NCI-H2227 (cell line): ENCODE data around the gene TRAPPC6A.
"Not testable (repeated sequence)": the region's sequence is repeated elsewhere in the genome, so short reads cannot be mapped to it uniquely, and the experiment has no call there.

Source experiments
- DNase-seq: peaks from one replicate; lab custom pipeline; 2025; ENCODE audit not compliant: unreplicated experiment; lab: John Stamatoyannopoulos, UW

The TRAPPC6A gene

DNA sequence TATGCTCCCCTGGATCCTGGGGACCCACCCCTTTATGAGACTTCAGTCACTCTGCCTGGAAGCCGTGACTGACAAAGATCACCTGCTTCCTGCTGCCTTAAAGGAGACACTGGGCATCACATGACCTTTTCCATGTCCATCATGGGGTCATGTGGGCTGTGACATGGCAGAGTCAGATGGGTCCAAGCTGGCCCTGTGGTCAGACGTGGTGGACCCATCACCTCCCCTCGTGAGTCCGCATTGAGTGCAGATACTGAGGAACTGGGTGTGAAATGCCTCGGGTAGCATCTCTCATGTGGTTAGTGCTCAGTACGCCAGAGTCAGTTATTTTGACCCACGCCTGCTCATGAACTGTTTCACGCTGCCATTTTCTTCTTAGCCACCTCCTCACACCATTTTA is 44.4 kb downstream of the TRAPPC6A start:
- no peak for DNase-seq

DNA sequence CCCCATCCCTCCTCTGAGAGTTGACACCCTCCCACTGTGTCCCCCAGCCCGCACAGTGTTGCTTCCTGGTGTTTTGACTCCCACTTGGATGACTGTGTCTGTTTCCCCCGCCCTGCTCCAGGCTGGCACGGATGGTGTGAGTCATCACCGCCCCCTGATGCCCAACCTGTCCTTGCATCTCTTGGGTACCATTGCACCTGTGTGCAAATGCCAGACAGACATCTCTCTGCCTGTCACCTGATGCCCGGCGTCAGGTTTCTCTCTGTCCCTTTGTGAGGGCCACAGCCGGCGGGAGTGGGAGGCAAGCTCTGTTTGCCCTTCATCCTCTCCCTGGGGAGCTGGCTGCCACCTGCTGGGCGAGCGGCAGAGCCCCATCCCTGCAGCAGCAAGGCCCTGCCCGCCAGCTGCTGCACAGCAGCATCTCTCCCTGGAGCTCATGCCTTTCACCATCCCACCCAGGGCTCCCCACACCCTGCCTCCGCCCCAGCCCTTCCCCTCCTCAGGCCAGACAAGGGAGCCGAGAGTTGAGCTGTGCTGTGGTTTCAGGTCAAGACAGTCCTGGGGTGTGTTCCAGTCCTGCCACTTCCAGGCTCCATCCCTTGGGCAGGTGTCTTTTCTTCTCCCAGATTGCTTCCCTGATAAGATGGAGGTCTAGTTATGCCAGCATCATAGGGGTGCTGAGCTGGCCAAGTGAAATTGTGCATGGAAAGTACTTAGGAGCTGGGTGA is 47.0 kb downstream of the TRAPPC6A start:
- no peak for DNase-seq

DNA sequence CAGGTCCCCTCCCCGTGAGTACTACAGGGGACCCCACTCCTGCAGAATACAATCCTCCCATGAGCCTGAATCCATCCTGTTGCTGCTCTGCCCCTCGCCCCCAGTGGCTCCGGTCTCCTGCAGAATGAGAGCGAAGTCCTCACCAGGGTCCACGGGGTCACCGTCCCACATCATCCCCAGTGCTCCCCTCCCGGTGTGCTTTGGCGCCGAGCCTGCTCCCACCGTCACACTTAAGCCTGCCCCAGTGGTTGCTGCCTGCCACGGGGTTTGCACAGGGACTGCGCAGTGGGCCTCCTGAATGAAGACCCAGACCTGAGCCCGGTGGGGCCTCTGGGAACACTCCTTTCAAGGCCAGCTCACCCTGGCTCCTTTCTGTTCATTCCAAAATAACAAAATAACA is 47.8 kb downstream of the TRAPPC6A start:
- no peak for DNase-seq

DNA sequence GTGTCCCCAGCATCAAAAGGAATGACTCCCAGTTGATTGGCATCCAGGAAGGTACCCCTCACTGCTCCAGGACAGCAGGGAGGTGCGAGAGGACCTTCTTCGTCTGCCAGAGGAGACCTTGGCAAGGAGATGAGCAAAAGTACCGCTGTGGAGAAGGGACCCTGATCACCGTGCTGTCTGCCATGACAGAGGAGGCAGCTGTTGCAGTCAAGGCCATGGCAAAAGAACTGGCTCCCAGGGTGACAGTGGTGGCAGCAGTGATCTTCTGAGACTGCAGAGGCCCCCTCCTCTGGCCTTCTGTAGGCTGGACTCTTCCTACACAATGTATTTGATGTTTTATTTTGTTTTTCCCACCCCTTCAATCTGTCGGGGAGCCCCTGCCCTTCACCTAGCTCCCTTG is 49.2 kb downstream of the TRAPPC6A start:
- DNase-seq = no peak

DNA sequence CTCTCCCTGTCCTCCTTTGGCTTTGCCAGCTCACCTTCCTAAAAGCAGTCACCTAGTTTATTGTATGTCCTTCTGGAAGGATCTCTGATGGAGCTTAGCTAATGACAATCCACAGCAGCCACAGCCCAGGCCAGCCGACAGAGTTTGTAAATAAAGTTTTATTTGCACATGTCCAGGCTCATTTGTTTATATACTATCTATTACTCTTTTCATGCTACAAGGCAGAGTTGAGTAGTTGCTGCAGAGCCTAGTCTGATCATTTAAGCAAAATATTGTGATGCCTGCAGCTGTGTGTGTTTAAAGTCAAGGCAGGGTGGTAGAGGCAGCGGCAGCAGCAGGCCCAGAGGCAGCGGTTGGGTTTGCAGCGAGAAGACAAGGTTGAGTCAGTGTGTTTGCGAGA is 49.9 kb downstream of the TRAPPC6A start:
- no peak for DNase-seq

DNA sequence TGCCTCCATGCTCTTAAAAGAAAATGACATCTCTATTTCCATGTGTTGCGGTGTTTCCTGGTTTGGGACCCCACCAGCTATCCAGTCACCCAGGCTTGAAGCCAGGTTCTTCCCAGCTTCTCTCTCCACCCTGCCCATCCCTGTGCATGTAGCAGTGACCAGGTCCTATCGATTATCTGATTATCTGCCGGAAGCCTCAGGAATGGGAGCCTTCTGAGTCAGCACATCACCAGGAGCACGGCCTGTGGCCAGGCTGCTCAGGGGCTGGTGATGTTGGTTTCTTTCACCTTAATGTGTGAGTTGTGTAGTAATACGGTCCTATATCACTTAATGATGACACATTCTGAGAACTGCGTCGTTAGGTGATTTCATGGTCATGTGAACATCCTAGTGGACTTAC is 51.4 kb downstream of the TRAPPC6A start:
- DNase-seq = no peak

DNA sequence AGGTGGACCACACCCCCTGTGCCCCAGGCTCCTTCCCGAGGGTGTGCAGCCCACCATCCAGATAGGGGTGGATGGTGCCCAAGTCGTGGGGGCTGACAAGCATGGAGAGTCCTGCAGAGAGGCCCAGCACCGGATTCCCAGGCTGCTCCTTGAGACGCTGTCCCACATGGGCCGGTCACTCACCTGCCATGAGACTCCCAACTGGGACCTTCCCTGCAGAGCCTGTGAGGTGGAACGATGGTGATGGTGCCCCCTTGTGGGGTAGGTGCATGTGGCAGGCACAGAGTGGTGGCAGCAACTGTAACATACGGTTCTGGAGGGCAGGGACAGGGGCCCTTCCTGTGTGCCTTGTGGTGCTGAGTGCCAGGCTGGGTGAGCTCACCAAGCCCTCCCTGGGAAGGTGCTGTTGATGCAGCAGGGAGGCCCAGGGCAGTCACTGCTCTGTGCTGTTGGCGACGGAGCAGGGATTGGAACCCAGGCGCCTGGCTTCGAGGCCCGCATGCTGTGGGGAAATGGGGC is 52.0 kb downstream of the TRAPPC6A start:
- peak; percentile 33 for DNase-seq

DNA sequence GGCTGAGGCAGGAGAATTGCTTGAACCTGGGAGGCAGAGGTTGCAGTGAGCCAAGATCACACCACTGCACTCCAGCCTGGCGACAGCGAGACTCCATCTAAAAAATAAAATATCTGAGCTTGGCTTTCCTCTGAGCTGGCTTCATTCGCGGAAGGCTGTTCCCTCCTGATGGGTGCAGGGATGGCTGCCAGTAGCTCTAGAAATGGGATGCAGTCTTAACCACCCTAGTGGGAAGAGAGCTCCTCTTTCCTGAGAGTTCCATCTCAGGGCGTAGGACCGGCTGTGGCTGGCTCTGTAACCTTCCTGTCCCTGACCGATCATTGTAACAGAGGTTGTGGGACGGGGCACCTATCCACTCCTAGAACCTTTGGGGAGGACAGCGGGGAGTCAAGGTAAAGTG is 52.7 kb downstream of the TRAPPC6A start:
- no peak for DNase-seq

DNA sequence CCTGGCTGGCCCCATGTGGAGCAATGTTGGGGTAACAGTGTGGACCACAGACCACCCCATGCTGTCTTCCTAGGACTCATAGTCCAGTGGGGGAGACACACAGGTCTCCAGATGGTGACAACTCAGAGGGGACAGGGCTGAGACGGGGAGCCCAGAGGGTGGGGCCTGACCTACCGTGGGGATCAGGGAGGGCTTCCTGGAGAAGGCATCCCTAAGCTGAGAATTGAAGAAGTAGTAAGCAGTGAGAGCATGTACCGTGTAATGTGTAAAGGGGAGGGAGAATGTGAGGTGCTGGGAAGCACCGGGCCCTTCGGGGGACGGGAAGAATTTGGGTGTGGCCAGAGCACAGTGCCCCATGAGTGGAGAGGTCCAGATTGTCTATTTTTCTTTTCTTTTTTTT is 54.0 kb downstream of the TRAPPC6A start:
- DNase-seq = no peak

DNA sequence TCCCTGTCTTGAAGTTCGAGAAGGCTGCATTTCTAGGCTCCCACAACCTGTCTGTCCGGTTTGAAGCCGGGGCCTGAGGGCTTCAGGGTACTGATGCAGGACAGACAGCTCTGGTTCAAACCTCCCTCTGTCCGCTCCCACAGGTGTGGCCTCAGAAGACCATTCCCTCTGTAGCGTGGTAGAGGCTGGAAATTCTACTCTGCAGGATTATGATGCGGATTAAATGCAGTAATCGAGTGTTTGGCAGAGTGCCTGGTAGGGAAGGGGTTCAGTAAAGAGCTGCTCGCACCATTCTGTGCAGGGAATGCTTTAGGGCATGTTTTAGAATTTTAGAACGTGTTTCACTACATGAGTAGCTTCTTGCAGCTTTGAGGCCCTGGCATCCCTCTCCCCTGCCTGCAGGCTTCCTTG is 54.6 kb downstream of the TRAPPC6A start:
- DNase-seq = no peak

DNA sequence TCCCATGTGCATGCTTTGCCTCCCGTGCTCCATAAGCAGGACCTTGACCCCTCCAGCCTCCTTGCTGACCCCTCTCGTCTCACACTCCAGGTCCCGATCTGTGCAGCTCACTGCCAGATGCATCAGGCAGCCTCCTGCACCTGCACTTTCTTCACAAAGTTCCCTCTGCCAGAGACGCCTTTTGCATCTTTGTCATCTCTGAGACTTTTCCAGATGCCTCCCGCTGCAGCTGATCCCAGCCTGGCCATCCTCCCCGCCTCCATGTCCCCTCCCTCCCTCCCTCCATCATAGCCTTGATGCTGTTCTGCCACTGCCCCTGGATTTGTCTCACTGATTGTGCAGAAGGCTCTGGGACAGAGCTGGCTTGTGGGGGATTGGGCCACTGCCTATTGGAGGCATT is 55.2 kb downstream of the TRAPPC6A start:
- DNase-seq = no peak

DNA sequence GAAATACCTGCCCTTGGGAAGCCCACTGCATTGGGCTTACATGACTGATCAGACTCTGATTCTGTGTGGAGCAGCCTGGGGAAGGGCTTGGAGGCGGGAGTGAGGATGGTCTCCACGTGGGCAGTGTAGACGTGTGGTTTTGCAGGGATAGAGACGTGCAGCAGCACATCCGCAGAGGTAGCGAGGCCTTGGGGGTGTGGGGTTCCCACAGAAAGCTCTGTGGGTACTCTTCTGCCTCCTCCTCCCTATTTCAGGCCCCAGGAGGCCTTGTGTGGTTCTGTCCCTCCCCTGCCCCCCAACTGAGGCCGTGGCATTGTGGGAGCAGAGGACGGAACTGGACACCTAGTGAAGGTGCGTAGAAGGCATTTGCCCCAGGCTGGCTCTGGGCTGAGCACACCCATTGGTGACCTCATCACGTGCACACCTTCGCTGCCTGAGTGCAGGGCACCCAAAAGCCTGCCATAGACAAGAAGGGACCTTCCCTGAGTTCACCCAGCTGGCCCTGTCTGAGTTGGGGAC is 56.2 kb downstream of the TRAPPC6A start:
- no peak for DNase-seq

DNA sequence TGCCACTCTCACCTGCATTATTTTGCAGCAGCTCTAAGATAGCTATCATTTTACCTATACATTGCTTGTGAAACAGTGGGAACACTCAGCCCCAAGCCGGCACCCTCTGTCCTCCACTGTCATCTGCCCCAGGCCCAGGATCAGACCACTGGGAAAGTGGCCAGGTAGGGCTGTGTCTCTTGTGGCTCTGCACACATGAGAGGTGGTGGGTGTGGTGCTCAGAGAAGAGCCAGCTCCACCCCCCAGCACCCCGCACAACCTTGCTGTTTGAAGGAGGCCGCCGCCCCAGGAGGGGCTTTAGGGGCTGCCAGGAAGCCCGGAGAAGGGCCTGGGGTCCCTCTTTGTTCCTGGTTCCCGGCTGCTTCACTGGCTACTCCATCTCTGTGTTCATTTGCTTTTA is 58.5 kb downstream of the TRAPPC6A start:
- DNase-seq = no peak

DNA sequence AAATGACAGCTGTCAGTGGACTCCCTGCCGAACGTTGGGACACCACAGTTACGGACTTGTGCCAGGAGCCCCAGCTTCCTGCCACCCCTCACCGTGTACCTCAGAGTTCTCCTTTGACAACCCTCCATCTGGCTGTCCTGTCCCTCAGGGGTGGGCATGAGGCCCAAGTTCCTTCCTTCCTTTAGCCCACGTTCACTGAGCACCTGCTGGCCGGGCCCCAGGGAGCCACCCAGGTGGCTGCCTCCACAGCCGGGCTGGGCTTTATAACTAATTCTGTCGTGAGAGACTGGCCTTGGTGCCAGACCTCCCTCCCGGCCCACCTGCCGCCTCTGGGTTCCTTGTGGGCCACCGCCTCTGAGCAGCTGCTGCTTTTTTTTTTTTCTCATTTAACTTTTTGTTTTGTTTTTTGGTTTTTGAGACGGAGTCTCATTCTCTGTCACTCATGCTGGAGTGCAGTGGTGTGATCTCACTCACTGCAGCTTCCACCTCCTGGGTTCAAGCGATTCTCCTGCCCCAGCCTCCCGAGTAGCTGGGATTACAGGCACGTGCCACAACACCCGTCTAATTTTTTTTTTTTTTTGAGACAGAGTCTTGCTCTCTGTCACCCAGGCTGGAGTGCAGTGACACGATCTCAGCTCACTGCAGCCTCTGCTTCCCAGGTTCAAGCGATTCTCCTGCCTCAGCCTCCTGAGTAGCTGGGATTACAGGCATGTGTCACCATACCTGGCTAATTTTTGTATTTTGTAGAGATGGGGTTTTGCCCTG is 59.3 kb downstream of the TRAPPC6A start:
- DNase-seq = not testable (repeated sequence)

DNA sequence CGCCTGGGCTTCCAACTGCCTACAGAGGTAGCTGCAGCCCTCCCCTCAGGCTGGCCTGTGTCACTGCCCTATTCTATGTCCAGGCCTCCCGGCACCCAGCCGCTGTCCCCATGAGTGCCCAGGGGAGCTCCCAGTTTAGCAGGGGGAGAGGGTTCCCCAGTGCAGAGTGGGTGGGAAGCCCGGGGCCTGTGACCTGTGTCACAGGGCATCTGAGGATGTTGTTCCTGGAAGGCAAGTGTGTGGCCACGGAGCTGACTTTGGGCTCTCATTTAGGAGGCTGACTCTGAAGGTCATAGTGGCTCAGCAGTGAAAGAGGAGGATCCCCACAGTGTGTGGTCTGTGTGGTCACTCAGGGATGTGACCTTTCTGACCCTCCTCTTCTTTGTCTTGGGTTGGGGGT is 59.9 kb downstream of the TRAPPC6A start:
- DNase-seq = no peak

DNA sequence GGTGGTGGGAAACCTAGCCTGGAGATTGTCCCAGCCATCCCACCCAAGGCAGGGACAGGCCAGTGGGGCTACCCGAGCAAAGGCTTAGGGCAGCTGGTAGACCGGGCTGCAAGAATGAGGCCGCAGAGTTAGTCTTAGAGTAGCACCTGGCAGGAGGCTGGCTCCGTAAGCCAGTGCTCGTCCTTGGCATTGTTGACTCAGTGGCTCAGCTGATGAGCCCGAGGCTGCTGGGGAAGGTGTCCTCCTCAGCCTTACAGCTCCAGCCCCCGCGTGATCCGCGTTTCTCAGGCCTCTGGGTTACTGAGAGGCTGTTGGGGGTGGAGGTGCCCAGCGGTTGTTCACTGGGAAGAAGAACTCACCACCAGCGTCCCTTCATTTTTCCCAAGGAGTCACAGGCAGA is 60.4 kb downstream of the TRAPPC6A start:
- DNase-seq = no peak

DNA sequence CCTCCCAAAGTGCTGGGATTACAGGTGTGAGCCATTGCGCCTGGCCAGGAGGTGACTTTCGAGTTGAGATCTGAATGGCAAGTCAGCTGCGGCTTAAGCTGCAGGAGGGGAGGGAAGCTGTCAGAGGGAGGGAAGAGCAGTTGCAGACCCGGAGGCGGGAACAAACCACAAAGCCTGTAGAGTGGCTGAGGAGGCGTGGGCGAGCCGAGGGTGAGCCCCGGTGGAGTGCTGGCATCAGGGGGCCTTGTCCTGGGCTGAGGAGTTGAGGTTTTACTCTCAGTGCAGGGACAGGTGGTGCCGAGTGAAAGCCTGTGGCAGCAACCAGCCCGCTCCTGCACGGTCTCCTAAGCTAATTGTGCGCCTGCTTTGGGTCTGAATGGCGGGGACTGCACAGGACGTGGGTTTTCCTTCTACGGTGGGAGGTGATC is 60.9 kb downstream of the TRAPPC6A start:
- peak; percentile 43 for DNase-seq

DNA sequence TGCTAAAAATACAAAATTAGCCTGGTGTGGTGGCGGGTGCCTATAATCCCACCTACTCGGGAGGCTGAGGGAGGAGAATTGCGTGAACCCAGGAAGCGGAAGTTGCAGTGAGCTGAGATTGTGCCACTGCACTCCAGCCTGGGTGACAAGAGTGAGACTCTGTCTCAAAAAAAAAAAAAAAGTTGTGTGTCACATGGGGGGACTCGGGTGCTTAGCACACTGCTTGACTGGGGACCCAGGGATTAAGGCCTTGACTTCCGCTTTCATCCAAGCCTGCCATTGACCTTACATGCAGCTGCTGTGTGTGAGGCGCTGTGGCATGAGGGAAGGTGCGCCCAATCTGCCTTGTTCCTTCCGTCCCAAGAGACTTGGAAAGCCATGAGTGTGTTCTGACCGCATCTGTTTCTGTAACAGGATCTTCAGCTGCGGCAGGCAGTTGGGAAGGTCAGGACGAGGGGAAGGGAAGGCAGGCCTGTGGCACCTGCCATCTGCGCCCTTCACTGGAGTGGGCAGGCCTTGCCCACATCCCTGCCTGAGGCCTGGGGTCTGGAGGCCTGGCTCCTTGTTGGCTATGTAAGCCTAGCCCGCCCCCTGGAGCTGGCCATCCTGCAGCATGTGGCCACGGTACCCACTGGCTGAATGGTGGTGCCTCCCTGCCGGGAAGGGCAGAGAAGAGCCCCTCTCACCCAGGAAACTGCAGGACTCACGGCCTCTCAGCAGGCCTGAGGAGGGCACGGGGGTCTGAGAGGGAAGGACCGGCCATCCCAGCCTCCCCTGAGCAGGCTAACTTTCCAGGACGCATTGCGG is 62.0 kb downstream of the TRAPPC6A start:
- DNase-seq = no peak

DNA sequence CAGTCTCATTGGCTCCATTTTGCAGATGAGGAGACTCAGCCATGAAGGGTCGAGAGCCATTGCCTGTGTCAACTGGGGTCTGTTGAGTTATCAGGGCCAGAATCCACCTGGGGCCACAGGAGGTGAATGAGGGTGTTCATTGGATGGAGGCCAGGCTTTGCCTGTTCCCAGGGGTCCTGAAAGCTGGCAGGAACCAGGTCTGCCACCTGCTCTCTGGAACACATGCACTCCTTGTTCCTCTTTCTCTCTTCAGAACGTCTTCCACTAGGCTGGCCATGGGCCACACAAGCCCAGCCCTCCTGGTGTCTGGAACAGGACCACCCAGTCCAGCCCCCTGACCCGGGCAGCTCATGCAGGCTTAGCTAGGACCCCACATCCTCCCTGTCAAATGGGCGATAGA is 63.9 kb downstream of the TRAPPC6A start:
- no peak for DNase-seq

DNA sequence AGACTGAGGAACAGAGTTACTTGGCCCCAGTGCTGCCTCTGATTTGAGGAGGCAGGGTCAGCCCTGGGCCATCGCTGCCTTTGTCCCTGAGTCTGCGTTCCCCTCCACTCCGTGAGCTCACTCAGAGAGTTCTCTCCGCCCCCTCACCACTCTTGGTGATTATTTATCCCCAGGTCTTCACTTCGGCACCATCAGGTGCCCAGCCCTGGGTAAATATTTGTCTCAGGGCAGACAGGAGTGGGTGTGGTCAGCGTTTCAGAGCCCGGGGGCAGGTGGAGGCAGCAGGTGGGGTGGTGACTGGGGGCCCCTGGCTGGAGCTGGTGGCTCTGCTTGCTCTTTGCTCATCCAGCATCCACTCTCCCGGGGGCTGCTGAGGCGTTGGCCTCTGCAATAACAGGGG is 64.4 kb downstream of the TRAPPC6A start:
- DNase-seq = no peak
